Measurements from ENCODE around the gene ARID3A.
A peak's percentile ranks its signal among the peaks of the same experiment; 100 is the strongest.

ARID3A gene

GRCh38 chr19:931860-932647, 6.2 kb downstream of the ARID3A start:
- no peak for DNase-seq (ENCODE audit: low spot score)

- no peak for DNase-seq (ENCODE audit: low spot score)
Observed at GRCh38 chr19:932648-933552, 7.1 kb downstream of the ARID3A start.

GRCh38 chr19:933553-933882, 7.7 kb downstream of the ARID3A start:
- DNase-seq (ENCODE audit: low spot score): no peak

- no peak for DNase-seq (ENCODE audit: low spot score)
Observed at GRCh38 chr19:934197-934840, 8.5 kb downstream of the ARID3A start.

GRCh38 chr19:934865-935479, 9.1 kb downstream of the ARID3A start:
- DNase-seq (ENCODE audit: low spot score): no peak

- no peak for DNase-seq (ENCODE audit: low spot score)
Observed at GRCh38 chr19:936175-936546, 10.3 kb downstream of the ARID3A start.

GRCh38 chr19:937259-937694, 11.4 kb downstream of the ARID3A start:
- DNase-seq (ENCODE audit: low spot score): no peak

- no peak for DNase-seq (ENCODE audit: low spot score)
Observed at GRCh38 chr19:938233-938923, 12.5 kb downstream of the ARID3A start.

GRCh38 chr19:939439-939838, 13.6 kb downstream of the ARID3A start:
- no peak for DNase-seq (ENCODE audit: low spot score)

GRCh38 chr19:939922-940321, 14.1 kb downstream of the ARID3A start:
- DNase-seq (ENCODE audit: low spot score): no peak

GRCh38 chr19:940591-941291, 14.9 kb downstream of the ARID3A start:
- DNase-seq (ENCODE audit: low spot score): peak; percentile 95

- no peak for DNase-seq (ENCODE audit: low spot score)
Observed at GRCh38 chr19:941292-942132, 15.7 kb downstream of the ARID3A start.

GRCh38 chr19:942133-942645, 16.4 kb downstream of the ARID3A start:
- DNase-seq (ENCODE audit: low spot score): no peak

- DNase-seq (ENCODE audit: low spot score): no peak
Observed at GRCh38 chr19:943551-944170, 17.8 kb downstream of the ARID3A start.

GRCh38 chr19:944171-944567, 18.3 kb downstream of the ARID3A start:
- peak; percentile 87 for DNase-seq (ENCODE audit: low spot score)

- peak; percentile 49 for DNase-seq (ENCODE audit: low spot score)
Observed at GRCh38 chr19:944663-945241, 18.9 kb downstream of the ARID3A start.

- no peak for DNase-seq (ENCODE audit: low spot score)
Observed at GRCh38 chr19:945401-946252, 19.8 kb downstream of the ARID3A start.

- DNase-seq (ENCODE audit: low spot score): no peak
Observed at GRCh38 chr19:947090-947706, 21.4 kb downstream of the ARID3A start.

Data from hematopoietic multipotent progenitor cell treated with erythropoietin and hydrocortisone succinate and interleukin-3 and kit ligand, for 17 days (in vitro differentiated cells).